Neural progenitor cell (in vitro differentiated cells): Measurements from ENCODE around the gene MEX3B. TPM values are rescaled to one million over a fixed set of nuclear protein-coding genes. Genes with fewer than 3 reads are reported as not detected.

Experiments
- DNase-seq: peaks from one replicate; pipeline ENCODE4 v3.0.0-alpha.2; 2016; ENCODE audit warnings: low spot score
- H2AFZ ChIP-seq: fragments of 200-600 bp; sonication (generic); replicated peaks from 2 replicates; pipeline ENCODE4 v1.6.1; 2016; ENCODE audit warnings: antibody characterized with exemption
- H3F3A ChIP-seq: fragments of 200-600 bp; sonication (generic); 2 replicates; pipeline ENCODE4 v1.6.1; 2016; ENCODE audit warnings: antibody characterized with exemption, low read depth
- H3K27ac ChIP-seq: fragments of 200-600 bp; sonication (generic); 2 replicates; pipeline ENCODE4 v1.5.1; 2016; ENCODE audit warnings: mild to moderate bottlenecking
- H3K27me3 ChIP-seq: fragments of 200-600 bp; sonication (generic); 2 replicates; pipeline ENCODE4 v1.6.1; 2016; ENCODE audit warnings: mild to moderate bottlenecking, moderate library complexity
- H3K36me3 ChIP-seq: fragments of 200-600 bp; sonication (generic); 2 replicates; pipeline ENCODE4 v1.5.1; 2016
- H3K4me1 ChIP-seq: fragments of 200-600 bp; sonication (generic); 2 replicates; pipeline ENCODE4 v1.6.1; 2016; ENCODE audit warnings: mixed run types
- H3K4me2 ChIP-seq: fragments of 200-600 bp; sonication (generic); 2 replicates; pipeline ENCODE4 v1.6.1; 2016
- H3K4me3 ChIP-seq: fragments of 200-600 bp; sonication (generic); 2 replicates; pipeline ENCODE4 v1.5.1; 2016
- H3K79me2 ChIP-seq: fragments of 200-600 bp; sonication (generic); 2 replicates; pipeline ENCODE4 v1.6.1; 2016; ENCODE audit warnings: low read depth
- H3K9ac ChIP-seq: fragments of 200-600 bp; sonication (generic); 2 replicates; pipeline ENCODE4 v1.6.1; 2016
- H3K9me3 ChIP-seq: fragments of 200-600 bp; sonication (generic); 2 replicates; pipeline ENCODE4 v1.5.1; 2016; ENCODE audit warnings: low read depth
- H4K20me1 ChIP-seq: fragments of 200-600 bp; sonication (generic); 2 replicates; pipeline ENCODE4 v1.6.1; 2016; ENCODE audit warnings: low read depth
- H3K27ac Mint-ChIP-seq: 3 replicates; pipeline ENCODE4 v1.8.0; 2021; ENCODE audit warnings: mixed read lengths
- H3K27me3 Mint-ChIP-seq: 2 replicates; pipeline ENCODE4 v1.8.0; 2022; ENCODE audit warnings: low read depth, mild to moderate bottlenecking, inconsistent platforms, moderate library complexity, mixed read lengths; ENCODE audit not compliant: insufficient read depth
- H3K36me3 Mint-ChIP-seq: 3 replicates; pipeline ENCODE4 v1.8.0; 2021; ENCODE audit warnings: mixed read lengths
- H3K4me1 Mint-ChIP-seq: 3 replicates; pipeline ENCODE4 v1.8.0; 2021; ENCODE audit warnings: mixed read lengths
- H3K4me3 Mint-ChIP-seq: 3 replicates; pipeline ENCODE4 v1.8.0; 2021; ENCODE audit warnings: mild to moderate bottlenecking, moderate library complexity, mixed read lengths
- H3K9me3 Mint-ChIP-seq: 3 replicates; pipeline ENCODE4 v1.8.0; 2020; ENCODE audit warnings: mixed read lengths
- EZH2 ChIP-seq: fragments of 200-600 bp; sonication (generic); IDR thresholded peaks from 2 replicates; pipeline ENCODE4 v1.6.1; 2017; ENCODE audit warnings: antibody characterized with exemption, mild to moderate bottlenecking, moderate library complexity
- EZH2phosphoT487 ChIP-seq: fragments of 200-600 bp; sonication (generic); IDR thresholded peaks from 2 replicates; pipeline ENCODE4 v1.6.1; 2017; ENCODE audit warnings: antibody characterized with exemption
- total RNA-seq: library from RNA; depleted of rRNA; stranded (reverse); fragments of >200 nt; gene quantifications from 2 replicates; pipeline ENCODE4 v1.2.3, GENCODE V29; 2015; ENCODE audit warnings: low replicate concordance
- TF ChIP-seq, protein P1 (sequence below): fragments of 200-600 bp; sonication (generic); IDR thresholded peaks from 2 replicates; pipeline ENCODE4 v1.5.1; 2017; ENCODE audit warnings: antibody characterized with exemption, mild to moderate bottlenecking

MEX3B gene
- total RNA-seq, 1 donor from 2014 or later = 29.5 TPM

DNA sequence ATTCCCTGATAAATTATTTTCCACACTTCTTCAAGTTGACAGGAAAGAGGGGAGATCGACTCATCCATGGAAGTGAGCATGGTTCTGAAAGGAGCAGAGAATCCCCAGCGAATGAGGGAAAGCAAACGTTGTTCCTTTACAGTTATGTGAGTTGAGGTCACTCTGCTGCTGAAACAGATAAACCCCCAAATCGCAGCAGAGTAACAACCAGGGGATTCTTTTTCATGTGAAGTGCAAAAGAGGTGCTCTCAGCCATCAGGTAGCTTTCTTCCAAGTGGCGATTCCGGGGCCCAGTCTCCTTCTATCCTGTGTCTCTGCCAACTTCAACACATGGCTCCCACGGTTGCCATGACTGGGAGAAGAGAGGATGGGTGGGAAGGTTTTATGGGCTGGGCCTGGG lies 28.2 kb downstream of the MEX3B start:
- H3K79me2 ChIP-seq = no peaks in the 10 kb centered on the region
- H3K9me3 Mint-ChIP-seq = no peaks in the 10 kb centered on the region
- no peaks in the 10 kb centered on the region for H3K4me1 ChIP-seq
- H3K27ac Mint-ChIP-seq = no peak overlapping the region
- no peak overlapping the region for H3K4me3 ChIP-seq
- no peak overlapping the region for H2AFZ ChIP-seq
- H3K27me3 Mint-ChIP-seq = peaks cover 5% of the 10 kb centered on the region
- no peak for DNase-seq
- H3K4me1 Mint-ChIP-seq = peaks cover 3% of the 10 kb centered on the region
- no peaks in the 10 kb centered on the region for H3K36me3 ChIP-seq
- no peak overlapping the region for H3K4me3 Mint-ChIP-seq
- no peaks in the 10 kb centered on the region for H3K9me3 ChIP-seq
- no peak overlapping the region for H3K27ac ChIP-seq
- TF ChIP-seq EZH2phosphoT487 = no peak
- no peaks in the 10 kb centered on the region for H3F3A ChIP-seq
- no peak overlapping the region for H3K9ac ChIP-seq
- no peak overlapping the region for H3K4me2 ChIP-seq
- H3K36me3 Mint-ChIP-seq = no peaks in the 10 kb centered on the region
- H4K20me1 ChIP-seq = no peaks in the 10 kb centered on the region
- H3K27me3 ChIP-seq = no peaks in the 10 kb centered on the region

DNA sequence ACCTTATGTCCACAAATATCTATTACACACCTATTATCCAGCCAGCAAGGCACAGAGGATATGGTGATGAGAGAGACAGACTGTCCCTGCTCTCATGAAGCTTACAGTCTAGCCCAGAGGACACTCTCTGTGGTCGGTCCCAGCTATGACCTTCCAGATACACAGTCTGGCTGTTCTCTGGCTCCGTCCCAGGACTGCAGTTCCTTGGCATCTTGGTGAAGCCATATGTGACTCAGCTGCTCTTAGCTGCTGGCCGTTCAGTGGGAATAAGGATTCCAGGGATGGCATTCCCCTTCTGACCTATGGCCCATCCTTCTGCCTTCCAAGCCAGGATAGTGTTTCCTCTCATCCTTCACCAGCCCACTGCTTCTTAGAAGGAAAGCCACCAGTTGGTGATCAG lies 30.8 kb downstream of the MEX3B start:
- no peak overlapping the region for H2AFZ ChIP-seq
- Mint-ChIP-seq H3K9me3 (no peaks in the 10 kb centered on the region), H3K36me3 (no peaks in the 10 kb centered on the region), H3K27ac (no peak overlapping the region), H3K27me3 (no peaks in the 10 kb centered on the region), H3K4me1 (no peaks in the 10 kb centered on the region), H3K4me3 (no peak overlapping the region)
- no peak overlapping the region for H3K9ac ChIP-seq
- no peak overlapping the region for H3K27ac ChIP-seq
- no peak overlapping the region for H3K4me2 ChIP-seq
- no peaks in the 10 kb centered on the region for H3F3A ChIP-seq
- H4K20me1 ChIP-seq = no peaks in the 10 kb centered on the region
- H3K4me1 ChIP-seq = no peaks in the 10 kb centered on the region
- H3K79me2 ChIP-seq = no peaks in the 10 kb centered on the region
- H3K9me3 ChIP-seq = no peaks in the 10 kb centered on the region
- TF ChIP-seq, protein P1, sequence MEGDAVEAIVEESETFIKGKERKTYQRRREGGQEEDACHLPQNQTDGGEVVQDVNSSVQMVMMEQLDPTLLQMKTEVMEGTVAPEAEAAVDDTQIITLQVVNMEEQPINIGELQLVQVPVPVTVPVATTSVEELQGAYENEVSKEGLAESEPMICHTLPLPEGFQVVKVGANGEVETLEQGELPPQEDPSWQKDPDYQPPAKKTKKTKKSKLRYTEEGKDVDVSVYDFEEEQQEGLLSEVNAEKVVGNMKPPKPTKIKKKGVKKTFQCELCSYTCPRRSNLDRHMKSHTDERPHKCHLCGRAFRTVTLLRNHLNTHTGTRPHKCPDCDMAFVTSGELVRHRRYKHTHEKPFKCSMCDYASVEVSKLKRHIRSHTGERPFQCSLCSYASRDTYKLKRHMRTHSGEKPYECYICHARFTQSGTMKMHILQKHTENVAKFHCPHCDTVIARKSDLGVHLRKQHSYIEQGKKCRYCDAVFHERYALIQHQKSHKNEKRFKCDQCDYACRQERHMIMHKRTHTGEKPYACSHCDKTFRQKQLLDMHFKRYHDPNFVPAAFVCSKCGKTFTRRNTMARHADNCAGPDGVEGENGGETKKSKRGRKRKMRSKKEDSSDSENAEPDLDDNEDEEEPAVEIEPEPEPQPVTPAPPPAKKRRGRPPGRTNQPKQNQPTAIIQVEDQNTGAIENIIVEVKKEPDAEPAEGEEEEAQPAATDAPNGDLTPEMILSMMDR = no peak
- TF ChIP-seq EZH2 = no peak
- no peak for TF ChIP-seq EZH2phosphoT487
- H3K36me3 ChIP-seq = no peaks in the 10 kb centered on the region
- H3K4me3 ChIP-seq = no peak overlapping the region
- no peaks in the 10 kb centered on the region for H3K27me3 ChIP-seq
- DNase-seq = no peak

DNA sequence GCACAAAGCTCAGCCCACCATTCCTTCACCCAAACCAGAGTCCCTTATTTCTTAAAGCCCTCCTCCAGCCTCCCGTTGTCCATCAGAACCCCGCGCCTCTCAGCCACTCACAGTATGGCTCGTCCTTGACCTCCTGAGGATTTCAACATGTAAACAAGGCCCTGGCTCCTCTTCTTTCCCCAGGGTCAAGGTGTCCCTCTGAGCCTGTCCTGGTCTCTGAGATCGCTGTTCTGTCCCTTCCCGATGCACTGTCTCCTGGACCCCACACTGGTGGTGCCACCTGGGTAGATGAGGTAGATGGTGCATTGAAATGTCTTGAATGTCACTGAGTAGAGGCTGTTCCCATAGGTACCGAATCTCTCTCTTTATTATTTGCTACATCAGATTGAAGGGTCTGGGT lies 32.9 kb downstream of the MEX3B start:
- Mint-ChIP-seq H3K9me3 (no peaks in the 10 kb centered on the region), H3K4me1 (peaks cover 5% of the 10 kb centered on the region), H3K36me3 (no peaks in the 10 kb centered on the region), H3K27me3 (no peaks in the 10 kb centered on the region), H3K27ac (no peak overlapping the region), H3K4me3 (no peak overlapping the region)
- H3F3A ChIP-seq = no peaks in the 10 kb centered on the region
- H3K4me2 ChIP-seq = no peak overlapping the region
- no peak overlapping the region for H2AFZ ChIP-seq
- no peak for DNase-seq
- H3K4me1 ChIP-seq = no peaks in the 10 kb centered on the region
- no peaks in the 10 kb centered on the region for H3K36me3 ChIP-seq
- no peak overlapping the region for H3K27ac ChIP-seq
- H3K79me2 ChIP-seq = no peaks in the 10 kb centered on the region
- H4K20me1 ChIP-seq = no peaks in the 10 kb centered on the region
- TF ChIP-seq EZH2phosphoT487 = no peak
- TF ChIP-seq, protein P1 = no peak
- no peak for TF ChIP-seq EZH2
- H3K4me3 ChIP-seq = no peak overlapping the region
- no peaks in the 10 kb centered on the region for H3K9me3 ChIP-seq
- H3K27me3 ChIP-seq = no peaks in the 10 kb centered on the region
- no peak overlapping the region for H3K9ac ChIP-seq

DNA sequence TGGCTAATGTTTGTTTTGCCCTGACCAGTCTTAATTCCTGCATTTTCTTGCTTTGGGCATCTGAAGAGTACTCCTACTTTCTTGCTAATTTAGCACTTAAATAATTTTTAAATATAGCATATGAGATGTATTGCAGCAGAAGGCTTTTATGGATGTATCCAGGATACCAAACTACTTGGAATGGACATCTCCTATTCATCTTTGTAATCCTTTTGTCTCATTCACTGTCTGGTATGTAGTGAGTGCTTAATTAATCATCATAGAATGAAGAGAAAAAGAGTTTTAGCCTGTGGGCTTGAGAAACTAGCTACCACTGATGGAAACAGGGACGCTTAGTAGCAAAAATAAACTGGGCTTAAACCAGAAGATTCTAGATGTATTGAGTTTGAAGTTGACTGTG lies 40.6 kb downstream of the MEX3B start:
- Mint-ChIP-seq H3K27ac (no peak overlapping the region), H3K36me3 (peaks cover 2% of the 10 kb centered on the region), H3K4me3 (no peak overlapping the region), H3K4me1 (peaks cover 11% of the 10 kb centered on the region), H3K27me3 (no peaks in the 10 kb centered on the region), H3K9me3 (peaks cover 13% of the 10 kb centered on the region)
- no peaks in the 10 kb centered on the region for H3K27me3 ChIP-seq
- H3K9me3 ChIP-seq = peaks cover 16% of the 10 kb centered on the region
- no peaks in the 10 kb centered on the region for H3F3A ChIP-seq
- no peaks in the 10 kb centered on the region for H4K20me1 ChIP-seq
- no peak for DNase-seq
- H3K9ac ChIP-seq = no peak overlapping the region
- H3K36me3 ChIP-seq = no peaks in the 10 kb centered on the region
- TF ChIP-seq, protein P1 = no peak
- no peak for TF ChIP-seq EZH2
- no peak for TF ChIP-seq EZH2phosphoT487
- H3K79me2 ChIP-seq = no peaks in the 10 kb centered on the region
- H3K4me2 ChIP-seq = no peak overlapping the region
- H2AFZ ChIP-seq = no peak overlapping the region
- H3K27ac ChIP-seq = no peak overlapping the region
- no peaks in the 10 kb centered on the region for H3K4me1 ChIP-seq
- H3K4me3 ChIP-seq = no peak overlapping the region
